ENCODE measurements around the gene SRSF4. TPM values are rescaled to one million over a fixed set of nuclear protein-coding genes. Genes with fewer than 3 reads are reported as not detected.

Gene SRSF4
- total and polyA plus RNA-seq, 10 of the 15 experiments (the other 5 are each of a cell fraction or from before 2014, with no cell fraction given) = 17.2 to 107 (median 78.6) TPM

GRCh38 chr1:29123887-29124365 lies 57.8 kb downstream of the SRSF4 start, which contains the start of gene TMEM200B:
Gene TMEM200B, minus strand, starts transcription at chr1:29123903. Its CDS starts 2,075 bp downstream, at chr1:29121828.
- RAD21 ChIA-PET (ENCODE audit: unreplicated experiment) = interaction anchor here (0.6 kb wide), 1 partner anchor 89 kb away, joined by 3 read pairs; no protein-coding TSS in a partner anchor
- 8% methylated on average over 24 of the region's 46 CpGs for WGBS (ENCODE audit: insufficient coverage, insufficient replicate concordance, low lambda C conversion rate, missing lambda C conversion rate)
- no peak for FAIRE-seq

More at GRCh38 chr1:29123887-29124365, 57.8 kb downstream of the SRSF4 start, which contains the start of gene TMEM200B:
- Histone ChIP-seq H3K4me1 (ENCODE audit: control insufficient read depth, insufficient read depth, low read length) (no peaks in the 10 kb centered on the region), H3K9ac (ENCODE audit: control insufficient read depth, insufficient read depth, low read length) (no peak within 1 kb of the TSS), H3K79me2 (ENCODE audit: control insufficient read depth, insufficient read depth, low read length) (no peaks in the 10 kb centered on the region), H3K9me3 (replicated peaks; ENCODE audit: control insufficient read depth, insufficient read depth, low read length) (no peaks in the 10 kb centered on the region), H3K36me3 (ENCODE audit: control insufficient read depth in 2 of 2, insufficient read depth in 2 of 2, low read length in 1 of 2) (no peaks in the 10 kb centered on the region), H2AFZ (ENCODE audit: control insufficient read depth, low read depth, low read length) (no peak within 1 kb of the TSS; the same call in 1 of the 2 replicates), H3K4me2 (ENCODE audit: control insufficient read depth, insufficient read depth) (peak within 1 kb of the TSS; percentile 86), H3K27me3 (replicated peaks in 1 of 2; ENCODE audit: control insufficient read depth in 2 of 2, insufficient read depth in 2 of 2, low read length in 1 of 2) (peaks cover 6 to 16% of the 10 kb centered on the region in 2 experiments; a peak in 3 of 4 replicates), H3K4me3 (peak within 1 kb of the TSS; percentile 53), H4K20me1 (ENCODE audit: control insufficient read depth, insufficient read depth) (no peaks in the 10 kb centered on the region; the same call in 1 of the 2 replicates), H3K27ac (ENCODE audit: control insufficient read depth, insufficient read depth) (no peak within 1 kb of the TSS)
- ChIA-PET POLR2A (interaction anchor here (1.0 kb wide), 1 partner anchor 32 kb away, joined by 4 read pairs; no protein-coding TSS in a partner anchor), CTCF (interaction anchor here (1.3 kb wide), 1 partner anchor 79 kb away, joined by 3 read pairs; no protein-coding TSS in a partner anchor), SMC1A (ENCODE audit: uncharacterized antibody, unreplicated experiment) (interaction anchor here (0.7 to 0.8 kb wide), 2 partner anchors 90 to 313 kb away, joined by 3 read pairs; no protein-coding TSS in a partner anchor)
- no TSS peak for BruUV-seq (replicated peaks)
- intact Hi-C loops (cut with micrococcal nuclease; ENCODE audit: unreplicated experiment) = loop anchor here (5.0 kb wide), 1 partner anchor 78 kb away; no protein-coding TSS in a partner anchor
- ATAC-seq (peak; percentile 11; the same call in 2 of the 3 replicates), DNase-seq (ENCODE audit: low read depth, low spot score) (no peak)
- in situ Hi-C loops (cut with MboI) = no loop called here
- TF ChIP-seq EZH2 (IDR thresholded peaks at IDR 0.05; ENCODE audit: borderline replicate concordance, control insufficient read depth, low read depth, low read length) (0 out of 2 replicates have a peak, but pooled peaks have one; percentile 2), CTCF (IDR thresholded peaks at IDR 0.05 in 2 of 3, conservative IDR thresholded peaks at IDR 0.05 in 1 of 3; ENCODE audit: control insufficient read depth in 2 of 3, extremely low read depth in 1 of 3, insufficient read depth in 1 of 3, low read depth in 3 of 3, low read length in 3 of 3) (no peak), SUZ12 (IDR thresholded peaks at IDR 0.05; ENCODE audit: unreplicated experiment) (peak; percentile 35)

Data from GM12878 (cell line).